HAP-1 (cell line): ENCODE data around the gene ZDHHC18.
"Not testable (repeated sequence)": the region's sequence is repeated elsewhere in the genome, so short reads cannot be mapped to it uniquely, and the experiment has no call there.

Experiments
- DNase-seq, 2 experiments: peaks; one replicate each; pipeline ENCODE4 v3.0.0-alpha.2; 2016 to 2020; ENCODE audit warnings: low spot score in 2 of 2
- H3K27me3 ChIP-seq: fragments of 250-450 bp; sonication (Bioruptor Pico); 2 replicates; pipeline ENCODE4 v1.5.1; 2020; ENCODE audit warnings: low read depth, mild to moderate bottlenecking, moderate library complexity
- H3K36me3 ChIP-seq: fragments of 250-450 bp; sonication (Bioruptor Pico); replicated peaks from 2 replicates; pipeline ENCODE4 v1.5.1; 2020; ENCODE audit warnings: mild to moderate bottlenecking
- H3K4me1 ChIP-seq: fragments of 250-450 bp; sonication (Bioruptor Pico); 2 replicates; pipeline ENCODE4 v1.5.1; 2020; ENCODE audit warnings: mild to moderate bottlenecking
- H3K4me3 ChIP-seq: fragments of 250-450 bp; sonication (Bioruptor Pico); 2 replicates; pipeline ENCODE4 v1.5.1; 2020; ENCODE audit warnings: mild to moderate bottlenecking, moderate library complexity
- H3K9me3 ChIP-seq: fragments of 250-450 bp; sonication (Bioruptor Pico); 2 replicates; pipeline ENCODE4 v1.5.1; 2020; ENCODE audit warnings: mild to moderate bottlenecking, moderate library complexity
- in situ Hi-C: fragments of 300-500 bp; cut with MboI; formaldehyde crosslinking; loops from 3 replicates; pipeline ENCODE4 v1.14.3; 2020; ENCODE audit warnings: low sequenced_read_pairs, inconsistent platforms, mixed read lengths

The ZDHHC18 gene

DNA sequence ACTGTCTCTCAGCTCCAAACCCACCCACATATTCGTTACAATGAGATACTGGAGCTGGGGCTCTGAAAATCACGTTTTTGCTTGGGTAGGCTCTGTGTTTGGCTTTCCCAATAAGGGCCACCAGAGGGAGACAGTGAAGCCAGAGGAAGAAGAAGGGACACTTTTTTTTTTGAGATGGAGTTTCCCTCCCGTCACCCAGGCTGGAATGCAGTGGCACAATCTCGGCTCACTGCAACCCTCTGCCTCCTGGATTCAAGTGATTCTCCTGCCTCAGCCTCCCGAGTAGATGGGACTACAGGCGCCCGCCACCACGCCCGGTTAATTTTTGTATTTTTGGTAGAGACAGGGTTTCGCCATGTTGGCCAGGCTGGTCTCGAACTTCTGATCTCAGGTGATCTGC lies 16.4 kb upstream of the ZDHHC18 start:
- H3K4me3 ChIP-seq, H3K27me3 ChIP-seq, H3K4me1 ChIP-seq, in situ Hi-C loops, H3K9me3 ChIP-seq, H3K36me3 ChIP-seq: not testable (repeated sequence)
- peak; percentile 66 to 86 for DNase-seq

DNA sequence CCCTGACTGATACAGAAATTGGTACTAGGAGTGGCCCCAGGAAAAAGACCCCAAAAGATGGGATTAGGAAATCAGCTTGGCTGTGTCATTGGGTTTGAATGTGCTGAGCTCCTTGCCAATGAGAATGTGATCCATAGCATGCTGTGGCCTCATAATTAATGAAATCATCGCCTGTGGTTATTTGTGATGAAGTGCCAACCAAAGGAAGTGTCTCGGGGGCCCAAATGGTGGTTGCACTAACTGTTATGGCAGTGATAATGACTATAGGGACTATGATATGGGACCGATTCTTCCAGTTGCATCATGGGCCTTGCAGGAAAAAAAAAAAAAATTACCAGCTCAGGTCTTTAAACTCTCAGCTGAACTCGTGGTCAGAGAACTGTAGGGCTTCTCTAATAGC lies 15.4 kb upstream of the ZDHHC18 start:
- no peaks in the 10 kb centered on the region for H3K36me3 ChIP-seq
- in situ Hi-C loops: no loop called here
- H3K27me3 ChIP-seq: no peaks in the 10 kb centered on the region
- no peaks in the 10 kb centered on the region for H3K4me1 ChIP-seq
- no peak for DNase-seq
- no peaks in the 10 kb centered on the region for H3K9me3 ChIP-seq
- no peak overlapping the region for H3K4me3 ChIP-seq

DNA sequence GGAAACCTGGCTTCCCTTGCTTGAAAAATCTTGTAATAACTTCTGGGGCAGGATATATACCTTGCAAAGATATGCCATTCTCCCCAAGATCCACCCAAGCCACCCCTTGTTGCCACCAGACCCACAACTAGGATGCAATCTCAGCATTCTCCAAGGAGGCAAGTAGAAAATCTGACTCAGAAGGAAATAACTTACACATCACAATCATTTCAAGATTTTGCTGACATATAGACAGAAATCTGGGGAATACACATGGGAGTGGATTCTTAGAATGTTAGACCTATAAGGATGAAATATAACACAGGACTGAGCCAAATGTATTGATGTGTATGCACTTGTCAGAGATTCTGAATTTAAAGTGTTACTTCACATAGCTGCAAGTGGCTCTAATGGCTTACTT lies 14.8 kb upstream of the ZDHHC18 start:
- H3K36me3 ChIP-seq: no peaks in the 10 kb centered on the region
- H3K4me3 ChIP-seq: no peak overlapping the region
- no peaks in the 10 kb centered on the region for H3K9me3 ChIP-seq
- in situ Hi-C loops: no loop called here
- no peaks in the 10 kb centered on the region for H3K4me1 ChIP-seq
- no peaks in the 10 kb centered on the region for H3K27me3 ChIP-seq
- no peak for DNase-seq

DNA sequence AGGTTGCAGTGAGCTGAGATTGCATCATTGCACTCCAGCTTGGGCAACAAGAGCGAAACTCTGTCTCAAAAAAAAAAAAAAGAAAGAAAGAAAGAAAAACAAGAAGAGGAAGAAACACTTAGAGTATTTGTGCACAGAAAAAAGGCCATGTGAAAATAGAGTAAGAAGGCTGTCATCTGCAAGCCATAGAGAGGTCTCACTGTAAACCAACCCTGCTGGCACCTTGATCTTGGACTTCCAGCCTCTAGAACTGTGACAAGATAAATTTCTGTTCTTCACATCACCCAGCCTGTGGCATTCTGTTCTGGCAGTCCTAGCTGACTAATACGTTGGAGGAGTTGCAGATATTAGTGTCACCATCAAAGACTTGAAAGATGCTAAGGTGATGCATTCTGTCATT lies 12.1 kb upstream of the ZDHHC18 start:
- Histone ChIP-seq H3K36me3 (no peaks in the 10 kb centered on the region), H3K9me3 (no peaks in the 10 kb centered on the region), H3K4me1 (no peaks in the 10 kb centered on the region), H3K27me3 (no peaks in the 10 kb centered on the region), H3K4me3 (no peak overlapping the region)
- in situ Hi-C loops: no loop called here
- no peak for DNase-seq

DNA sequence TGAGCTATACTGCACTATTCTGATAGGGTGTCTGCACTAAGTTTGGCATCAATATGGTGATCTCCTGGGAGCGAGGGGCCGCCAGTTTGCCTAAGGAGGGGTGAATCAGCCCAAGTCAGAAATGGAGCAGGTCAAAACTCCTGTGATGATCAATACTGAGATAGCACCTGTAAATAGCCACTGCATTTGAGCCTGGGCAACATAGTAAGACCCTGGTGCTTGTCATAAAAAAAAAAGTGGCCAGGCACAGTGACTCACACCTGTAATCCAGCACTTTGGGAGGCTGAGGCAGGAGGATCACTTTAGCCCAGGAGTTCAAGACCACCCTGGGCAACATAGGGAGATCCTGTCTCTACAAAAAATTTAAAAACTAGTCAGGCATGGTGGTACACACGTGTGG lies 11.6 kb upstream of the ZDHHC18 start:
- in situ Hi-C loops: no loop called here
- no peaks in the 10 kb centered on the region for H3K4me1 ChIP-seq
- H3K27me3 ChIP-seq: no peaks in the 10 kb centered on the region
- no peaks in the 10 kb centered on the region for H3K36me3 ChIP-seq
- H3K9me3 ChIP-seq: no peaks in the 10 kb centered on the region
- no peak for DNase-seq
- H3K4me3 ChIP-seq: no peak overlapping the region

DNA sequence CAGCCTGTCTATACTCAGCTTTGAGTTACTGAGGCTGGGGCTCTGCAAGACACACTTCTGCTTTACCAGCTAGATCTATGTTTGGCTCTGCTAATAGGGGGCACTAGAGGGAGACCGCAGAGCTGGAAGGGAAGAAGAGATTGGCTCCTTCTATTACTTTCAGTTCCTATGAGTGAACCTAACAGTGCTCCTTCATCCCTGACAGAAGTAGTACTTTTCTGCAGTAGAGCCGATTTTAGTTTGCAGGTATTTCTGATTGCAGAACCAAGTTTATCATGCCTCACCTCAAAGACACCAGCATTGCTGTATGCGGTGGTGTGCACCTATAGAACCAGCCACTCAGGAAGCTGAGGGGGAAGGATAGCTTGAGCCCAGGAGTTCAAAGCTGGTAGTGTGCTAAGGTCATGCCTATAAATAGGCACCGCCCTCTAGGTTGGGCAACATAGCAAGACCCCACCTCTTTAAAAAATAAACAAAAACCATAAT lies 5.7 kb upstream of the ZDHHC18 start:
- H3K27me3 ChIP-seq: no peaks in the 10 kb centered on the region
- in situ Hi-C loops: no loop called here
- H3K36me3 ChIP-seq: no peaks in the 10 kb centered on the region
- no peak for DNase-seq
- H3K4me1 ChIP-seq: no peaks in the 10 kb centered on the region
- no peaks in the 10 kb centered on the region for H3K9me3 ChIP-seq
- no peak overlapping the region for H3K4me3 ChIP-seq

DNA sequence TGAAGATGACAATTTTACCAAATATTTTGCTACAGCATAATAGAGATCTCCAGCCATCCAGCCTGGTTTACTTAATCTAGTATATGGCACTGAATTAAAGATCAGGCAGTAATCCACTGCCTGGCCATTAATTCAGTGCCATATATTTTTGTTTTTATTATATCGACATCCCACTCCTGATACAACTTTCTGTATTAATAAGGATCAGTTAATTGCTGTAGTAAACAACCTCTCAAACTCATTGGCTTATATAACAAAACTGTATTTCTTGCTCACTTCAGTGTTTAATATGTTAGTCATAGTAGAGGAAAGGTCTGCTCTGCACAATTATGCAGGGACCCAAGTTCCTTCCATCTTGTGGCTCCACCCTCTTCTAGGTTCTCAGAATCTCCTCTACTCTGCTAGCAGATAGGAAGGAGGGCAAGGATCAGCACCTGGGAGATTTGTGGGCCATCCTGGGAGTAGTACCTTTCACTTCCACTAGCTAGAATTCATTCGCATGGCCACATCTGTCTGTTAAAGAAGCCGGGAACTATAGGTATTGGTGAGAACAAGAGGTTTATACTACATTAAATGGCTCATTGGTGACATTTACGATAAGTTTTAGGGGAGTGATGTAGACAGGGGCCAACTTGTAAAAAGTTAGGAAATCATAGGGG lies 3.6 kb upstream of the ZDHHC18 start:
- no peaks in the 10 kb centered on the region for H3K36me3 ChIP-seq
- no peak for DNase-seq
- no peaks in the 10 kb centered on the region for H3K27me3 ChIP-seq
- H3K4me1 ChIP-seq: peaks cover 5% of the 10 kb centered on the region
- no peak overlapping the region for H3K4me3 ChIP-seq
- no peaks in the 10 kb centered on the region for H3K9me3 ChIP-seq
- in situ Hi-C loops: no loop called here

DNA sequence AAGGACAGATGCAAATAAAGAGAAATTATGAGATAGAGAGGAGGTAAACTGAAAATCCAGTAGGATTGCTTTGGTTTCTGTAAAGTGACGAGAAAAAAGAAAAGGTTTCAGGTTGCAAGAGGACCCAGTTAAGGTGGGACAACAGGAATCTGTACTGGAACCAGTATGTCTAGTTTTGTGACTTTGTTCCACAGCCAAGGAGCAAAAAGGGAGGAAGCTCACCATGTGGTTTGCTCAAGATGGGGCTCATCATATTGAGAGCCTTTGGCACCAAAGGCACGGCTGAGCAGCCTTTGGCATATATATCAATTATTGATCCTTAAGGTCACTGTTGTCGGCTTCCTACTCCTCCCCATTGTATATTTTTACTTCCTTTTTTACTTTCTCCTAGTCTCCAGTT lies 1.8 kb upstream of the ZDHHC18 start:
- H3K36me3 ChIP-seq: peaks cover 6% of the 10 kb centered on the region
- in situ Hi-C loops: no loop called here
- no peaks in the 10 kb centered on the region for H3K27me3 ChIP-seq
- no peak overlapping the region for H3K4me3 ChIP-seq
- no peak for DNase-seq
- H3K9me3 ChIP-seq: no peaks in the 10 kb centered on the region
- peaks cover 5% of the 10 kb centered on the region for H3K4me1 ChIP-seq

DNA sequence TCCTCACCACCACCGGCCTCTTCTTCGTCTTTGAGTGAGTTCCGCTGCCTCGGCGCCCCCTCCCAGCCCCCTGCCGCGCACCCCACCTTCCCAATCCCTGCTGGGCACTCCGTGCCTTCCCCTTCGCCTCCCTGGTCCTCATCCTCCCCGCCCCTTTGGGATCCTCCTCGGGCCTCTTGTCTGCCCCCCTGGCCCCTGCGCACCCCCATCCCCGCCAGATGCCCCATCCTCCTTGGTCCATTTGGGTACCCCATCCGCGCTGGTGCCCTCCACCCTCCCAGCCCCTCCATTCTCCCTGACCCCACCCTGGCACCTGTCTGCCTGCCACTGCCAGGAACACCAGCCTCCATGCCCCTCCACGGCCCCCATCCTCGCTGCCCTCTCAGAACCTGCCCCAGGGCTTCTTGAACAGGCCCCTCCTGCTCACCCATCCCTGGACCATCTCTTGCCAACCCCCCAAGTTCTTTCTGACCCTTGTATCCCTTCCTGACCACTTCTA lies 667 bp downstream of the ZDHHC18 start:
- Histone ChIP-seq H3K36me3 (peaks cover 14% of the 10 kb centered on the region), H3K27me3 (no peaks in the 10 kb centered on the region), H3K9me3 (no peaks in the 10 kb centered on the region), H3K4me1 (peaks cover 5% of the 10 kb centered on the region), H3K4me3 (peak overlapping the region; percentile 58)
- in situ Hi-C loops: no loop called here
- no peak for DNase-seq

DNA sequence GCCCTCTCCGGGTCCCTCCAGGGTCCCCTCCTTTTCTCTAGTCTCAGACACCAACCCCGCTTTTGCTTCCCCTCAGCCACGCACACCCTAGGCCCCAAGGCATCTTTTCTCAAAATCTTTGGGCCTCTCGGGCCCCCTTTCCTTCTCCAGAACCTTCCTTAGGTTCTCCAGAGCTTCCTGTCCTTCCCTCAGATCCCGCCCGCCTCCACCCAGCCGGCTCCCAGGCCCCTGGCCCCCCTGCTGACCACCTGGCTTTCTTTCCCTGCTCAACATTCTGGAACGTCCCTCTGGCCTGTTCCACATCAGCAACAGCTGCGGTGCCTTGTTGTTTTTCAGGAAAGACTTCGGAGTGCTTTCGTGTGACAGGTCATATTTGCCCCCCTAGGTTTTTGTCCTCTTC lies 1.2 kb downstream of the ZDHHC18 start:
- Histone ChIP-seq H3K4me1 (peaks cover 5% of the 10 kb centered on the region), H3K36me3 (peaks cover 19% of the 10 kb centered on the region), H3K27me3 (no peaks in the 10 kb centered on the region), H3K4me3 (peak overlapping the region; percentile 58), H3K9me3 (no peaks in the 10 kb centered on the region)
- in situ Hi-C loops: no loop called here
- peak in 1 of 2 experiments; percentile 28 for DNase-seq

DNA sequence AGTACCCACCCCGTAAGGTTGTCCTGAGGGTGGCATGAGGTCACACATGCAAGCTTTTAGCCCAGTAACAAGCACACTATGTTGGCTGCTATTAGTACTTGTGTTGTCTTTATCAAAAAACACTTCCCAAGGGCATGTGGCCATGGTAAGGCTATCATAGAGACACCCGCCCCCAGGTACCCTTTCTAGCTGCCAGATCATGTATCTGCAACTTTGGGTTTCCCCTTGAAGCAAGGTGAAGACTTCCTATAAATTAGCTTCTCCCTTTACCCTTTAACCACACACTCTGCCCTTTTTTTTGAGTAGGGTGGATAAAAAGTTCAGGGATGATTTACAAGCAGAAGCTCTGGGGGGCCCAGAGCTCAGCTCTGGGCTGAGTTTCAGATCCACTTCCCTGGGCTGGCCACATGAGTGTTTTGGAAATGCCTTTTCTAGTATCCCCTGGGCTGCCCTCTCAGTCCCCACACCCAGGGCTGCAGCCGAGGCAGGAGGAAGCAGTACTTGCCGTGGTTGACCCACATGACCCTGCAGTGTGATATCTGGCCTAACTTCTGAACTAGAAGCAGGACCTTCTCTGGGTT lies 2.0 kb downstream of the ZDHHC18 start:
- H3K4me1 ChIP-seq: peaks cover 5% of the 10 kb centered on the region
- no peak for DNase-seq
- H3K9me3 ChIP-seq: no peaks in the 10 kb centered on the region
- H3K36me3 ChIP-seq: peaks cover 28% of the 10 kb centered on the region
- in situ Hi-C loops: no loop called here
- H3K27me3 ChIP-seq: no peaks in the 10 kb centered on the region
- no peak overlapping the region for H3K4me3 ChIP-seq

DNA sequence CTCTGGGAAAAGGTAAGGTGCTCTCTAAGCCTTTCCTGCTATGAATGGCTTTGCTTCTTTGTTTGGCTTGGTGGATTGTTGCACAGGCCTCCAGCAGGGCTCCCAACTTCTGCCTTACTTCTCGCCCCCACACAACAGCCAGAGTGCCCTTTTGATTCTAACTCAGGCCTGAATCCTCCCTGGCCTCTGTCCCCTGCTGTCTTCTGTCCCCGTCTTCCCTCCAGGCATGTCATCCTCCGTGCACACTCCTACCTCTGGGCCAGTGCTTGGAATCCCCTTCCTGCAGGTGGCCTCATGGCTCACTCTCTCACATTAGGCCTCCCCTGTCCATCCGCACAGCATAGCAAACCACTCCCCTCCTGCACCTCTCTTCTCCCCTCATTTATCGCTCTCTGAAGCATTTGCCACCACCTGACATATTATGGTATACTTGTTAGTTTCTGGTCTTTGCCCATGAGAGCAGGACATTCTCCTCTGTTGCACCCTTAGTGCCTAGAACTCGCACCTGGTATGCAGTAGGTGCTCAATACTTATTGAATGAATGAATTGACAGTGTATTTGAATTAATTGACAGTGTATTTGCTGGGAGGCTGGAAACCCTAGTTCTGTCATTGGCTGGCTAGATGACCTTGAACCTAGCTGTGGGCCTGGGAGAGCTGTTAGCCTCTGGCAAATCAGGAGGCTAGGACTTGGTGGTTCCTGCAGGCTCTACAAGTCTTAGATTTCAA lies 2.9 kb downstream of the ZDHHC18 start:
- in situ Hi-C loops: no loop called here
- peaks cover 5% of the 10 kb centered on the region for H3K4me1 ChIP-seq

DNA sequence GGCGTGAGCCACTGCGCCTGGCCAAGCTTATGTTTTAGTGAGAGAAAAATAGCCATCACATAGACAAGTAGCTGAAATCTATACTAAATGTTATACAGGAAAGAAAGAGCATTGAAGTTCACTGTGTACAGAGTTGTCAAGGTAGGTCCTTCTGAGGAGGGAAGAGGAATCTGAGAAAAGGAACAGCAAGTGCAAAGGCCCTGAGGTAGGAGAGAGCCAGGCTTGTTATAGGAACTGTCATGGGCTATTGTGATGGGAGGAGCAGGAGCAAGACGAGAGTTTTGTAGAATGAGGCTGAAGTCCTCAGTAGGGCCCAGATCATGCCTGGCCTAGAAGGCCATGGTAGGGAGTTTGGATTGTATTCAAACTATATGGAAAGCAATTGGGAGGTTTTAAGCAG lies 4.6 kb downstream of the ZDHHC18 start:
- Histone ChIP-seq H3K9me3 (no peaks in the 10 kb centered on the region), H3K36me3 (peaks cover 45% of the 10 kb centered on the region), H3K27me3 (no peaks in the 10 kb centered on the region), H3K4me3 (no peak overlapping the region), H3K4me1 (peaks cover 3% of the 10 kb centered on the region)
- no peak for DNase-seq
- in situ Hi-C loops: no loop called here

More for the DNA sequence above, 2.9 kb downstream of the ZDHHC18 start:
- Histone ChIP-seq H3K9me3 (no peaks in the 10 kb centered on the region), H3K36me3 (peaks cover 36% of the 10 kb centered on the region), H3K27me3 (no peaks in the 10 kb centered on the region), H3K4me3 (no peak overlapping the region)
- DNase-seq: no peak

DNA sequence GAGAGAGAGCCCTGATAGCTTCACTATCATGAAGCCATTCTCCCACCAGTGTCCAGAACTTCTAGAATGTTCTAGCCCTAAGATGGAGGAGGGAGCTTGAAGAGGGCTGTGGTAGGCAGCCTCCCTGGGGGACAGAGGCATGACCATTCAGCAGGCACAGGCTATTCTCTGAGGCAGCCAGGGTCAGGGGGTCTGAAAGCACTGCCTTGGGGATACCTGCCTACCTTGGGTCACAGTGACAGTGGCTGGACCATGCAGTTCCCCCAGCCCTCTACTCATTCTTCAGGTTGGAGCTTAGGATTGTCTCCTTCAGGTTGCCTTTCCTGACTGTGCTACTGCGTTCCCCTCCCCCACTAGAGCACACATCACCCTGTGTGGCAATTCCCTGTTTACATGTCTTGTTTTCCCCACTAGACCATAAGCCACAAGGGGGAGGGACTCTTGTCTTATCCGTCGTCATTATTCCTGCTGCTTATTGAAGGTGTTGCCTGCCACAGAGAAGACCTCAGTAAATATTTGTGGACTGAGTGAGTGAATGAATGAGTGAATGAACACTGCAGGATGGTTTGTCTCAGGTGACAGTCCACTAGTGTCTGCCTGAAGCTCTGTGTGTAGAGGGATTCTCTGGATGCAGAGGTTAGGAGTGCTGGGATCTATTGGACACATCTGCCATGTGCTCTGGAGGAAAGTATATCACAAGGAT lies 5.2 kb downstream of the ZDHHC18 start:
- H3K4me3 ChIP-seq: no peak overlapping the region
- in situ Hi-C loops: no loop called here
- no peaks in the 10 kb centered on the region for H3K9me3 ChIP-seq
- H3K27me3 ChIP-seq: no peaks in the 10 kb centered on the region
- H3K4me1 ChIP-seq: no peaks in the 10 kb centered on the region
- no peak for DNase-seq
- H3K36me3 ChIP-seq: peaks cover 45% of the 10 kb centered on the region
